ENCODE measurements around the gene C2CD2L. TPM values are rescaled to one million over a fixed set of nuclear protein-coding genes. Genes with fewer than 3 reads are reported as not detected.

Gene C2CD2L
- polyA plus RNA-seq, 2 of the 4 experiments (the other 2 are of a cell fraction): 2.4 to 4.8 TPM

- Histone ChIP-seq H3K4me3 (peak within 1 kb of the TSS; percentile 94), H3K9me3 (no peaks in the 10 kb centered on the region), H3K4me1 (peaks cover 10% of the 10 kb centered on the region; the same call in 1 of the 3 replicates), H3K4me2 (peak within 1 kb of the TSS; percentile 98), H3K27ac (peak within 1 kb of the TSS; percentile 88 to 91)
- FAIRE-seq: no peak
- TF ChIP-seq NPAS2 (CRISPR knock-in tag; IDR thresholded peaks at IDR 0.05; ENCODE audit: borderline replicate concordance) (no peak), MAX (IDR thresholded peaks at IDR 0.05) (peak; percentile 98), BHLHE40 (IDR thresholded peaks at IDR 0.05; ENCODE audit: low read depth, low read length) (no peak), JUN (IDR thresholded peaks at IDR 0.05) (peak; percentile 52 to 54; a peak in 3 of 5 replicates), HOXB13 (CRISPR knock-in tag; IDR thresholded peaks at IDR 0.05; ENCODE audit: low read depth) (0 out of 2 replicates have a peak, but pooled peaks have one; percentile 41), TP53 (CRISPR knock-in tag; IDR thresholded peaks at IDR 0.05) (no peak), ZNF302 (CRISPR knock-in tag; IDR thresholded peaks at IDR 0.05) (no peak), EHF (CRISPR knock-in tag; IDR thresholded peaks at IDR 0.05) (peak; percentile 66; the same call in 1 of the 2 replicates), NR3C1 (IDR thresholded peaks at IDR 0.05) (no peak), E2F6 (IDR thresholded peaks at IDR 0.05; ENCODE audit: borderline replicate concordance, low read depth) (peak; percentile 95), POLR2A (IDR thresholded peaks at IDR 0.05; ENCODE audit: low read length) (peak; percentile 83), KDM1A (IDR thresholded peaks at IDR 0.05; ENCODE audit: low read depth) (no peak), KDM5A (IDR thresholded peaks at IDR 0.05) (peak; percentile 30; the same call in 1 of the 2 replicates), BCL3 (IDR thresholded peaks at IDR 0.05) (0 out of 3 replicates have a peak, but pooled peaks have one; percentile 41), FOSL2 (IDR thresholded peaks at IDR 0.05) (no peak), FOSL2 (CRISPR knock-in tag; IDR thresholded peaks at IDR 0.05) (no peak), GATA3 (IDR thresholded peaks at IDR 0.05; ENCODE audit: borderline replicate concordance) (no peak)
- TF ChIP-seq, protein P1, sequence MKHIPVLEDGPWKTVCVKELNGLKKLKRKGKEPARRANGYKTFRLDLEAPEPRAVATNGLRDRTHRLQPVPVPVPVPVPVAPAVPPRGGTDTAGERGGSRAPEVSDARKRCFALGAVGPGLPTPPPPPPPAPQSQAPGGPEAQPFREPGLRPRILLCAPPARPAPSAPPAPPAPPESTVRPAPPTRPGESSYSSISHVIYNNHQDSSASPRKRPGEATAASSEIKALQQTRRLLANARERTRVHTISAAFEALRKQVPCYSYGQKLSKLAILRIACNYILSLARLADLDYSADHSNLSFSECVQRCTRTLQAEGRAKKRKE (CRISPR knock-in tag; IDR thresholded peaks at IDR 0.05; ENCODE audit: low read depth): peak; percentile 50; the same call in 1 of the 2 replicates
- TF ChIP-seq, protein P2, sequence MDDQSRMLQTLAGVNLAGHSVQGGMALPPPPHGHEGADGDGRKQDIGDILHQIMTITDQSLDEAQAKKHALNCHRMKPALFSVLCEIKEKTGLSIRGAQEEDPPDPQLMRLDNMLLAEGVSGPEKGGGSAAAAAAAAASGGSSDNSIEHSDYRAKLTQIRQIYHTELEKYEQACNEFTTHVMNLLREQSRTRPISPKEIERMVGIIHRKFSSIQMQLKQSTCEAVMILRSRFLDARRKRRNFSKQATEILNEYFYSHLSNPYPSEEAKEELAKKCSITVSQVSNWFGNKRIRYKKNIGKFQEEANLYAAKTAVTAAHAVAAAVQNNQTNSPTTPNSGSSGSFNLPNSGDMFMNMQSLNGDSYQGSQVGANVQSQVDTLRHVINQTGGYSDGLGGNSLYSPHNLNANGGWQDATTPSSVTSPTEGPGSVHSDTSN (IDR thresholded peaks at IDR 0.05): peak; percentile 80
- TF ChIP-seq, protein P3, sequence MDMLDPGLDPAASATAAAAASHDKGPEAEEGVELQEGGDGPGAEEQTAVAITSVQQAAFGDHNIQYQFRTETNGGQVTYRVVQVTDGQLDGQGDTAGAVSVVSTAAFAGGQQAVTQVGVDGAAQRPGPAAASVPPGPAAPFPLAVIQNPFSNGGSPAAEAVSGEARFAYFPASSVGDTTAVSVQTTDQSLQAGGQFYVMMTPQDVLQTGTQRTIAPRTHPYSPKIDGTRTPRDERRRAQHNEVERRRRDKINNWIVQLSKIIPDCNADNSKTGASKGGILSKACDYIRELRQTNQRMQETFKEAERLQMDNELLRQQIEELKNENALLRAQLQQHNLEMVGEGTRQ (IDR thresholded peaks at IDR 0.05): peak; percentile 97
- ChIA-PET CTCF (interaction anchor here (0.8 to 2.1 kb wide), 4 partner anchors 9 to 75 kb away, joined by 3 to 7 read pairs (median 4); no protein-coding TSS in a partner anchor), POLR2A (interaction anchor here (0.6 to 2.4 kb wide), 9 partner anchors 9 to 219 kb away, joined by 3 to 17 read pairs (median 5); partner anchors contain the start of genes C2CD2L, DPAGT1 and NLRX1)
- WGBS (ENCODE audit: missing lambda C conversion rate): under 1% methylated on average over 17 of the region's 54 CpGs
- DNase-seq (ENCODE audit: low read depth in 1 of 2, low spot score in 1 of 2): peak; percentile 91 to 98
- ATAC-seq: peak; percentile 99
Measured at GRCh38 chr11:119121008-119121810, 14.1 kb downstream of the C2CD2L start, which contains the start of gene HINFP. Gene HINFP, plus strand, starts transcription at chr11:119121580. Its CDS starts 5,365 bp downstream, at chr11:119126945.

DNA sequence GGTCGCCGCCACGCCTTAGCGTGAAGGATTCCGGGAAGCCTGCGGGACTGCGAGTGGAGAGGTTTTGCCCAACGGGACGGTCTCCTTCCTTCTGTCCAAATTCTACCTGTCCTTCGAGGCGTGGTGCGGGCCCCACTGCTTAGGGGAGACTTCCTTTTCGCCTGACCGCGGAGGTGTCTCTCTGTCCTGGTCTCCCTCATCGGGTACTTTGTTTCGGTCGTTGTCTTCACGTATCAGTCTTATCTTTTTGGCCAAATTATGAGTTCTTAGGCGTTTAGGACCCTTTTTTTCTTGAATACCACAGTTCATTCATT is 14.6 kb downstream of the C2CD2L start:
- POLR2A ChIA-PET: interaction anchor here (0.6 to 2.4 kb wide), 9 partner anchors 10 to 218 kb away, joined by 3 to 17 read pairs (median 5); partner anchors contain the start of genes C2CD2L, DPAGT1 and NLRX1
- Histone ChIP-seq H3K4me1 (peaks cover 10% of the 10 kb centered on the region; the same call in 1 of the 3 replicates), H3K9me3 (no peaks in the 10 kb centered on the region), H3K27ac (peak overlapping the region; percentile 80 to 86), H3K4me3 (peak overlapping the region; percentile 94), H3K4me2 (peak overlapping the region; percentile 98)
- FAIRE-seq (no peak), DNase-seq (ENCODE audit: low read depth in 1 of 2, low spot score in 1 of 2) (no peak), ATAC-seq (no peak; a peak in 1 of 6 replicates)
- WGBS (ENCODE audit: missing lambda C conversion rate): 1% methylated on average over 13 of the region's 20 CpGs
- CTCF ChIA-PET: interaction anchor here (1.1 to 2.1 kb wide), 3 partner anchors 9 to 19 kb away, joined by 3 to 7 read pairs (median 4); no protein-coding TSS in a partner anchor
- TF ChIP-seq EP300 (IDR thresholded peaks at IDR 0.05) (no peak), MAX (IDR thresholded peaks at IDR 0.05) (no peak), POLR2A (IDR thresholded peaks at IDR 0.05; ENCODE audit: low read length) (no peak), CBX2 (IDR thresholded peaks at IDR 0.05; ENCODE audit: borderline replicate concordance, low read depth) (no peak), TP53 (CRISPR knock-in tag; IDR thresholded peaks at IDR 0.05) (no peak), ESRRA (IDR thresholded peaks at IDR 0.05; ENCODE audit: borderline replicate concordance, low read length) (no peak), ZSCAN20 (CRISPR knock-in tag; IDR thresholded peaks at IDR 0.05) (no peak)
- TF ChIP-seq, protein P4, sequence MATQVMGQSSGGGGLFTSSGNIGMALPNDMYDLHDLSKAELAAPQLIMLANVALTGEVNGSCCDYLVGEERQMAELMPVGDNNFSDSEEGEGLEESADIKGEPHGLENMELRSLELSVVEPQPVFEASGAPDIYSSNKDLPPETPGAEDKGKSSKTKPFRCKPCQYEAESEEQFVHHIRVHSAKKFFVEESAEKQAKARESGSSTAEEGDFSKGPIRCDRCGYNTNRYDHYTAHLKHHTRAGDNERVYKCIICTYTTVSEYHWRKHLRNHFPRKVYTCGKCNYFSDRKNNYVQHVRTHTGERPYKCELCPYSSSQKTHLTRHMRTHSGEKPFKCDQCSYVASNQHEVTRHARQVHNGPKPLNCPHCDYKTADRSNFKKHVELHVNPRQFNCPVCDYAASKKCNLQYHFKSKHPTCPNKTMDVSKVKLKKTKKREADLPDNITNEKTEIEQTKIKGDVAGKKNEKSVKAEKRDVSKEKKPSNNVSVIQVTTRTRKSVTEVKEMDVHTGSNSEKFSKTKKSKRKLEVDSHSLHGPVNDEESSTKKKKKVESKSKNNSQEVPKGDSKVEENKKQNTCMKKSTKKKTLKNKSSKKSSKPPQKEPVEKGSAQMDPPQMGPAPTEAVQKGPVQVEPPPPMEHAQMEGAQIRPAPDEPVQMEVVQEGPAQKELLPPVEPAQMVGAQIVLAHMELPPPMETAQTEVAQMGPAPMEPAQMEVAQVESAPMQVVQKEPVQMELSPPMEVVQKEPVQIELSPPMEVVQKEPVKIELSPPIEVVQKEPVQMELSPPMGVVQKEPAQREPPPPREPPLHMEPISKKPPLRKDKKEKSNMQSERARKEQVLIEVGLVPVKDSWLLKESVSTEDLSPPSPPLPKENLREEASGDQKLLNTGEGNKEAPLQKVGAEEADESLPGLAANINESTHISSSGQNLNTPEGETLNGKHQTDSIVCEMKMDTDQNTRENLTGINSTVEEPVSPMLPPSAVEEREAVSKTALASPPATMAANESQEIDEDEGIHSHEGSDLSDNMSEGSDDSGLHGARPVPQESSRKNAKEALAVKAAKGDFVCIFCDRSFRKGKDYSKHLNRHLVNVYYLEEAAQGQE (IDR thresholded peaks at IDR 0.05): no peak
- TF ChIP-seq, protein P2 (IDR thresholded peaks at IDR 0.05): no peak

Measured in A549 (cell line).